Spleen (tissue), 11 donors: ENCODE measurements around the gene JAZF1. TPM values are rescaled to one million over a fixed set of nuclear protein-coding genes. Genes with fewer than 3 reads are reported as not detected.
"Not testable (repeated sequence)": the region's sequence is repeated elsewhere in the genome, so short reads cannot be mapped to it uniquely, and the experiment has no call there.

ENCODE experiments used
- DNase-seq: peaks from one replicate; pipeline ENCODE4 v3.0.0-alpha.2; 2020
- H3K27ac ChIP-seq, 8 donors: fragments of 200-600 bp; sonication (generic) in 7 of 8; 1 replicate in 4 of 8; 2 replicates in 4 of 8; pipeline versions ENCODE4 v1.5.0 to v1.8.0; 2016 to 2021; ENCODE audit warnings: inconsistent platforms in 4 of 8, mild to moderate bottlenecking in 4 of 8, moderate library complexity in 1 of 8
- H3K27me3 ChIP-seq, 7 donors: fragments of 200-600 bp; sonication (generic) in 6 of 7; replicated peaks in 1 of 7; 1 replicate in 4 of 7; 2 replicates in 3 of 7; pipeline versions ENCODE4 v1.5.0 to v1.8.0; 2016 to 2021; ENCODE audit warnings: inconsistent platforms in 3 of 7, mild to moderate bottlenecking in 1 of 7
- H3K36me3 ChIP-seq, 6 donors: fragments of 200-600 bp; sonication (generic) in 5 of 6; 1 replicate in 4 of 6; 2 replicates in 2 of 6; pipeline versions ENCODE4 v1.5.0 to v1.8.0; 2016 to 2021; ENCODE audit warnings: inconsistent platforms in 2 of 6
- H3K4me1 ChIP-seq, 6 donors: fragments of 200-600 bp; sonication (generic) in 5 of 6; 1 replicate in 3 of 6; 2 replicates in 3 of 6; pipeline versions ENCODE4 v1.5.0 to v1.8.0; 2016 to 2021; ENCODE audit warnings: inconsistent platforms in 3 of 6
- H3K4me3 ChIP-seq, 8 donors: fragments of 200-600 bp; sonication (generic) in 7 of 8; 1 replicate in 4 of 8; 2 replicates in 4 of 8; pipeline versions ENCODE4 v1.5.0 to v1.8.0; 2016 to 2021; ENCODE audit warnings: inconsistent platforms in 4 of 8, mild to moderate bottlenecking in 4 of 8, moderate library complexity in 2 of 8
- H3K9me3 ChIP-seq, 8 donors: fragments of 200-600 bp; sonication (generic) in 7 of 8; 1 replicate in 4 of 8; 2 replicates in 4 of 8; pipeline versions ENCODE4 v1.5.0 to v1.8.0; 2016 to 2021; ENCODE audit warnings: inconsistent platforms in 4 of 8
- CTCF ChIP-seq, 11 experiments: fragments of 200-600 bp in 7 of 11; fragments of 450-650 bp in 4 of 11; sonication (generic) in 4 of 11; IDR thresholded peaks in 8 of 11; conservative IDR thresholded peaks in 3 of 11; 1 replicate in 7 of 11; 2 replicates in 4 of 11; pipeline versions ENCODE4 v1.4.0 to v1.8.0; 2016 to 2021; ENCODE audit warnings: antibody characterized with exemption in 11 of 11, inconsistent platforms in 4 of 11, mild to moderate bottlenecking in 1 of 11
- POLR2A ChIP-seq, 3 donors: fragments of 450-650 bp; IDR thresholded peaks; one replicate each; pipeline ENCODE4 v1.5.1; 2017; ENCODE audit warnings: antibody characterized with exemption in 3 of 3, mild to moderate bottlenecking in 1 of 3
- POLR2AphosphoS5 ChIP-seq, 3 donors: sonication (generic); formaldehyde crosslinking; IDR thresholded peaks; one replicate each; pipeline ENCODE4 v1.5.1; 2017; ENCODE audit warnings: antibody characterized with exemption in 3 of 3
- WGBS, 5 donors: extraction: QIAGEN DNeasy Blood & Tissue Kit in 3 of 5; methylation state at CpG; one replicate each; pipeline versions ENCODE4 v1.1.5 to v1.1.7; 2013 to 2018; 5-methylcytosine and 5-hydroxymethylcytosine counted together
- intact Hi-C: fragments of 100-400 bp; cut with DNase I; formaldehyde crosslinking; loops from one replicate; pipeline ENCODE4 v1.15.0; 2023; ENCODE audit warnings: low total_unique reads
- polyA plus RNA-seq, 3 donors: library from polyadenylated mRNA; stranded (reverse); fragments of 200-250 nt; gene quantifications; one replicate each; pipeline ENCODE4 v1.2.1, GENCODE V29; 2013
- total RNA-seq, 7 donors: library from RNA; depleted of rRNA in 3 of 7; stranded (reverse); fragments of >200 nt in 3 of 7; fragmentation: NEBNext Ultra II Directional in 4 of 7; extraction: Animal tissue kit (Norgen Biotek cat#: 25700) in 4 of 7; gene quantifications; one replicate each; pipeline versions ENCODE4 v1.1.0 to v1.2.1, GENCODE V29; 2016 to 2021
- donor health status: healthy with polysubstance abuse.
- donor health status: DM: no; HTN: no; CAD: no; lungs with moderate emphysema.
- donor health status: DM: no; HTN: no; CAD: no.
- donor health status: Bipolar disorder and iron deficiency.
- donor health status: healthy.
- donor health status: DM: no; HTN: no; CAD: no.
- donor health status: DM: yes; HTN: yes; CAD: no.

The JAZF1 gene
- total and polyA plus RNA-seq, 10 donors: 13.5 to 33.8 (median 24.7) TPM

GRCh38 chr7:28017372-28017771 lies 163.2 kb downstream of the JAZF1 start:
- H3K36me3 ChIP-seq: peaks cover 0 to 42% (median 1%) of the 10 kb centered on the region in 6 donors
- TF ChIP-seq POLR2A (IDR thresholded peaks at IDR 0.05) (no peak), CTCF (IDR thresholded peaks at IDR 0.05 in 8 of 11, conservative IDR thresholded peaks at IDR 0.05 in 3 of 11) (no peak), POLR2AphosphoS5 (IDR thresholded peaks at IDR 0.05) (no peak)
- no peaks in the 10 kb centered on the region for H3K27me3 ChIP-seq
- 87 to 98% (median 96%) methylated on average over 4 of the region's 4 CpGs for WGBS, 5 donors
- intact Hi-C loops: no loop called here
- H3K4me3 ChIP-seq: no peak overlapping the region
- H3K4me1 ChIP-seq: peaks cover 0 to 18% (median 8%) of the 10 kb centered on the region in 6 donors
- no peak overlapping the region for H3K27ac ChIP-seq
- peaks cover 0 to 13% (median 0%) of the 10 kb centered on the region in 8 donors for H3K9me3 ChIP-seq
- no peak for DNase-seq

DNA sequence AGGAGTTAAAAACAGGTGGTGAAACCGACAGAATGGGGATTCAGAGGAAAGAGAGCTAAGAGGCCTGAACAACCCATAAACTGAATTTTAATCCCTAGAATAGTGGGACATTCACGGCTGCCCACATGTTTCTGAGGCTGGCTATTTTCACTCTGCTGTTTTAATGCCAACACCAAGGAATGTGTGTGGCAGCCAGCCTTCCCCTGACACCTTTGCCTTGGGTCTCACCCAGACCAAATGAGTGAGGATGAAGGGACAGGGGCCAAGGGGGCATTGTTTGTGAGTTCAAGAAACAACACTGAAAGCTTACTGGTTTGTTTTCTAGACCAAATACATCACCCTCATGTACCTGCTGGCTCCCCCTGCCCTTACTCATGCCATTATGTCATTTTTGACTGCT lies 164.3 kb downstream of the JAZF1 start:
- 89 to 98% (median 93%) methylated on average over 2 of the region's 2 CpGs for WGBS, 5 donors
- Histone ChIP-seq H3K4me3 (no peak overlapping the region), H3K36me3 (peaks cover 0 to 38% (median 1%) of the 10 kb centered on the region in 6 donors), H3K27me3 (no peaks in the 10 kb centered on the region), H3K9me3 (peaks cover 0 to 13% (median 0%) of the 10 kb centered on the region in 8 donors), H3K27ac (no peak overlapping the region), H3K4me1 (peaks cover 0 to 14% (median 8%) of the 10 kb centered on the region in 6 donors)
- no peak for DNase-seq
- no peak for TF ChIP-seq POLR2AphosphoS5 (IDR thresholded peaks at IDR 0.05)
- TF ChIP-seq CTCF (IDR thresholded peaks at IDR 0.05 in 8 of 11, conservative IDR thresholded peaks at IDR 0.05 in 3 of 11): no peak
- no peak for TF ChIP-seq POLR2A (IDR thresholded peaks at IDR 0.05)
- intact Hi-C loops: no loop called here

GRCh38 chr7:28015169-28015568 lies 165.4 kb downstream of the JAZF1 start:
- H3K4me1 ChIP-seq: peaks cover 0 to 3% (median 2%) of the 10 kb centered on the region in 6 donors
- no peak overlapping the region for H3K27ac ChIP-seq
- peaks cover 0 to 13% (median 0%) of the 10 kb centered on the region in 8 donors for H3K9me3 ChIP-seq
- H3K27me3 ChIP-seq: no peaks in the 10 kb centered on the region
- no peak overlapping the region for H3K4me3 ChIP-seq
- intact Hi-C loops: no loop called here
- H3K36me3 ChIP-seq: peaks cover 0 to 35% (median 1%) of the 10 kb centered on the region in 6 donors
- TF ChIP-seq POLR2A (IDR thresholded peaks at IDR 0.05): no peak
- TF ChIP-seq CTCF (IDR thresholded peaks at IDR 0.05 in 8 of 11, conservative IDR thresholded peaks at IDR 0.05 in 3 of 11): no peak
- no peak for TF ChIP-seq POLR2AphosphoS5 (IDR thresholded peaks at IDR 0.05)
- WGBS, 5 donors: 89 to 92% (median 90%) methylated on average over 4 of the region's 4 CpGs
- no peak for DNase-seq

- H3K4me1 ChIP-seq, intact Hi-C loops, H3K4me3 ChIP-seq, DNase-seq, H3K27ac ChIP-seq, H3K27me3 ChIP-seq: not testable (repeated sequence)
- peaks cover 0 to 13% (median 0%) of the 10 kb centered on the region in 8 donors for H3K9me3 ChIP-seq
- H3K36me3 ChIP-seq: peaks cover 0 to 35% (median 1%) of the 10 kb centered on the region in 6 donors
- 94 to 98% (median 98%) methylated on average over 4 of the region's 4 CpGs for WGBS, 5 donors
Measured at GRCh38 chr7:28014340-28014739, 166.3 kb downstream of the JAZF1 start.

GRCh38 chr7:28013441-28013840 lies 167.2 kb downstream of the JAZF1 start:
- H3K9me3 ChIP-seq: peaks cover 0 to 13% (median 0%) of the 10 kb centered on the region in 8 donors
- H3K4me1 ChIP-seq: no peaks in the 10 kb centered on the region
- no peak for DNase-seq
- no peak overlapping the region for H3K4me3 ChIP-seq
- intact Hi-C loops: no loop called here
- no peak for TF ChIP-seq POLR2AphosphoS5 (IDR thresholded peaks at IDR 0.05)
- TF ChIP-seq CTCF (IDR thresholded peaks at IDR 0.05 in 8 of 11, conservative IDR thresholded peaks at IDR 0.05 in 3 of 11): no peak
- no peak for TF ChIP-seq POLR2A (IDR thresholded peaks at IDR 0.05)
- H3K36me3 ChIP-seq: peaks cover 0 to 28% (median 1%) of the 10 kb centered on the region in 6 donors
- WGBS, 5 donors: 85 to 93% (median 88%) methylated on average over 5 of the region's 5 CpGs
- no peaks in the 10 kb centered on the region for H3K27me3 ChIP-seq
- no peak overlapping the region for H3K27ac ChIP-seq
